Measurements from ENCODE around the gene DLG2. TPM values are rescaled to one million over a fixed set of nuclear protein-coding genes. Genes with fewer than 3 reads are reported as not detected.

The DLG2 gene
- total RNA-seq, 2 experiments from 2014 or later: 6.9 to 8.2 TPM

DNA sequence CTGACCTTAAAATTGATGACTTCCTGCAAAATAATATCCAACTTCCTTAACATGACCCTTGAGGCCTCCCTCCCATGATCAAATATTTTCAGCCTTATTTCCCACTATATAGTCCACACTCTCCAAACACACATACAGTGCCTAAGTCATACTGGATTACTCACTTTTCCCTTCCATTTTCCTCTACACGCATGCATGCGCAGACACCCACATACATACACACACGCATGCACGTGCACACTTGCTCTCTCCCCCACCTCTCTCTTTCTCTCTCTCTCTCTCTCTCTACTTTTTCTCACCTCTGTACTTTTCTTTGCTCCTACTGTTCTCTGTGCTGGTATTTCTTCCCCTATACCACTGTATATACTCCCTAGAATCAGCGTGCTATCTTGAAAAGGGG, 28.1 kb downstream of the DLG2 start:
- Histone ChIP-seq H3K4me3 (ENCODE audit: low read depth, low read length, poor library complexity, severe bottlenecking) (no peak overlapping the region), H3K79me2 (ENCODE audit: insufficient read depth, low read depth, low read length) (no peaks in the 10 kb centered on the region), H3K36me3 (ENCODE audit: insufficient read depth, low read length) (no peaks in the 10 kb centered on the region), H3K27ac (ENCODE audit: low read depth, low read length, poor library complexity, severe bottlenecking) (no peak overlapping the region), H4K20me1 (ENCODE audit: insufficient read depth, low read length) (no peaks in the 10 kb centered on the region), H3K4me2 (ENCODE audit: low read length) (no peak overlapping the region), H2AFZ (ENCODE audit: low read length) (no peak overlapping the region), H3K4me1 (ENCODE audit: insufficient read depth, low read length, poor library complexity, severe bottlenecking) (no peaks in the 10 kb centered on the region), H3K9me3 (ENCODE audit: low read length) (no peaks in the 10 kb centered on the region), H3K9me2 (ENCODE audit: insufficient read depth, low read length) (no peaks in the 10 kb centered on the region)
- DNase-seq (ENCODE audit: low spot score): no peak
- TF ChIP-seq EZH2phosphoT487 (IDR thresholded peaks at IDR 0.05; ENCODE audit: borderline replicate concordance, low read depth, low read length): no peak
- TF ChIP-seq, protein P1, sequence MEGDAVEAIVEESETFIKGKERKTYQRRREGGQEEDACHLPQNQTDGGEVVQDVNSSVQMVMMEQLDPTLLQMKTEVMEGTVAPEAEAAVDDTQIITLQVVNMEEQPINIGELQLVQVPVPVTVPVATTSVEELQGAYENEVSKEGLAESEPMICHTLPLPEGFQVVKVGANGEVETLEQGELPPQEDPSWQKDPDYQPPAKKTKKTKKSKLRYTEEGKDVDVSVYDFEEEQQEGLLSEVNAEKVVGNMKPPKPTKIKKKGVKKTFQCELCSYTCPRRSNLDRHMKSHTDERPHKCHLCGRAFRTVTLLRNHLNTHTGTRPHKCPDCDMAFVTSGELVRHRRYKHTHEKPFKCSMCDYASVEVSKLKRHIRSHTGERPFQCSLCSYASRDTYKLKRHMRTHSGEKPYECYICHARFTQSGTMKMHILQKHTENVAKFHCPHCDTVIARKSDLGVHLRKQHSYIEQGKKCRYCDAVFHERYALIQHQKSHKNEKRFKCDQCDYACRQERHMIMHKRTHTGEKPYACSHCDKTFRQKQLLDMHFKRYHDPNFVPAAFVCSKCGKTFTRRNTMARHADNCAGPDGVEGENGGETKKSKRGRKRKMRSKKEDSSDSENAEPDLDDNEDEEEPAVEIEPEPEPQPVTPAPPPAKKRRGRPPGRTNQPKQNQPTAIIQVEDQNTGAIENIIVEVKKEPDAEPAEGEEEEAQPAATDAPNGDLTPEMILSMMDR (conservative IDR thresholded peaks at IDR 0.05; ENCODE audit: low read length): no peak
- POLR2A ChIA-PET: no interaction called here
- CTCF ChIA-PET (ENCODE audit: unreplicated experiment): no interaction called here
- no TSS peak for BruUV-seq (replicated peaks)
- intact Hi-C loops (cut with micrococcal nuclease; ENCODE audit: unreplicated experiment): loop anchor here (2.0 to 10.0 kb wide), 2 partner anchors 64 to 226 kb away; no protein-coding TSS in a partner anchor

DNA sequence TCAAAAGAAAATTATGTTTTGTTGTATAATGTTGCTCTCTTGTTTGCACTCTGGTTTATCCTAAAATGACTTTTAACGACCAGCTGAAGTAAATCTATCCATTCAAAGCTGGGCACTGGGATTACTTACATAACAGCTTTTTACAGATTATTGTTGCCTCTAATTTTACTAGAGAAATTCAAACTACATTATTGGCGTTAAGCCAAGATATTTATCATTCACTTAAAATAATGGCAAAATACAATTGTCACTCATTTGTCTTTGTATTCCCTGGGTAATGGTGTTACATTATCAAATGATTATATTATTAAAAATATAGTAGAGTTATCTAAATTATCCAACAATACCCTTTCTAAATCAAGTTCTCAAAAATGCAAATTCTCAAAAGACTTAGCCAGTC, 30.3 kb downstream of the DLG2 start:
- no peak overlapping the region for H3K4me3 ChIP-seq (ENCODE audit: low read depth, low read length, poor library complexity, severe bottlenecking)
- no peaks in the 10 kb centered on the region for H3K36me3 ChIP-seq (ENCODE audit: insufficient read depth, low read length)
- no peak for TF ChIP-seq EZH2phosphoT487 (IDR thresholded peaks at IDR 0.05; ENCODE audit: borderline replicate concordance, low read depth, low read length)
- TF ChIP-seq, protein P1 (conservative IDR thresholded peaks at IDR 0.05; ENCODE audit: low read length): no peak
- H4K20me1 ChIP-seq (ENCODE audit: insufficient read depth, low read length): no peaks in the 10 kb centered on the region
- POLR2A ChIA-PET: interaction anchor here (0.8 kb wide), 1 partner anchor 24 kb away, joined by 4 read pairs; no protein-coding TSS in a partner anchor
- BruUV-seq (replicated peaks): no TSS peak
- H3K9me3 ChIP-seq (ENCODE audit: low read length): no peaks in the 10 kb centered on the region
- no peaks in the 10 kb centered on the region for H3K9me2 ChIP-seq (ENCODE audit: insufficient read depth, low read length)
- DNase-seq (ENCODE audit: low spot score): no peak
- H3K27ac ChIP-seq (ENCODE audit: low read depth, low read length, poor library complexity, severe bottlenecking): no peak overlapping the region
- no peaks in the 10 kb centered on the region for H3K79me2 ChIP-seq (ENCODE audit: insufficient read depth, low read depth, low read length)
- no peak overlapping the region for H2AFZ ChIP-seq (ENCODE audit: low read length)
- intact Hi-C loops (cut with micrococcal nuclease; ENCODE audit: unreplicated experiment): loop anchor here (10.0 kb wide), 1 partner anchor 228 kb away; no protein-coding TSS in a partner anchor
- no peak overlapping the region for H3K4me2 ChIP-seq (ENCODE audit: low read length)
- no peaks in the 10 kb centered on the region for H3K4me1 ChIP-seq (ENCODE audit: insufficient read depth, low read length, poor library complexity, severe bottlenecking)
- CTCF ChIA-PET (ENCODE audit: unreplicated experiment): no interaction called here

DNA sequence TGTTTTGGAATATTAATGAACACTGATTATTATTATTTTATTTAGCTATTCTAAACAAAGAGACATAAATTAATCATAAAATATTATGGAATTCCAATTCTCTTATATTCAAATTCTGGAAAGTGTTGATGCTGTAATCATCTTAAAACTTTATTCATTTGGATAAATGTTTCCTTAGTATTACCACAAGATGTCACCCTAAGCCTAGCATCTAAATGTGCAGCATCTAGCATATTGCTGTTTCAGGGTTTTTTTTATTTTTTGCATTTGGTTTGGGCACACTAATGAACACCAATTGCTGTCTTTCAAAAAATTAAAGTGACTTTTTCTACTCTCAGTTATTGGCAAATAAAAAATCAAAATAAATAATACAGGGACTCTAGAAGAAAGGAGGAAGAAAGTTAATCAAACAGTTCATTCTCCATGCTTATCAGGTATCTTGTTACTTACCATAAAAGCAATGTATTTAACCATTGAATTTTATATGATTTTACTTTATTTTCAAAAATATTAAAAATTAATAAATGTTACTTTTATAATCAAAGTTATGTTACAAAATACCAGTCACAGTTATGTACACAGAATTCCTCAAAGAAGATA, 31.8 kb downstream of the DLG2 start:
- Histone ChIP-seq H2AFZ (ENCODE audit: low read length) (no peak overlapping the region), H3K27ac (ENCODE audit: low read depth, low read length, poor library complexity, severe bottlenecking) (no peak overlapping the region), H3K79me2 (ENCODE audit: insufficient read depth, low read depth, low read length) (no peaks in the 10 kb centered on the region), H3K4me3 (ENCODE audit: low read depth, low read length, poor library complexity, severe bottlenecking) (no peak overlapping the region), H3K9me2 (ENCODE audit: insufficient read depth, low read length) (no peaks in the 10 kb centered on the region), H3K4me1 (ENCODE audit: insufficient read depth, low read length, poor library complexity, severe bottlenecking) (no peaks in the 10 kb centered on the region), H3K4me2 (ENCODE audit: low read length) (no peak overlapping the region), H3K36me3 (ENCODE audit: insufficient read depth, low read length) (no peaks in the 10 kb centered on the region), H3K9me3 (ENCODE audit: low read length) (no peaks in the 10 kb centered on the region), H4K20me1 (ENCODE audit: insufficient read depth, low read length) (no peaks in the 10 kb centered on the region)
- CTCF ChIA-PET (ENCODE audit: unreplicated experiment): no interaction called here
- DNase-seq (ENCODE audit: low spot score): peak; percentile 66
- no peak for TF ChIP-seq EZH2phosphoT487 (IDR thresholded peaks at IDR 0.05; ENCODE audit: borderline replicate concordance, low read depth, low read length)
- TF ChIP-seq, protein P1 (conservative IDR thresholded peaks at IDR 0.05; ENCODE audit: low read length): peak; percentile 90
- POLR2A ChIA-PET: interaction anchor here (1.1 kb wide), 1 partner anchor 31 kb away, joined by 3 read pairs; no protein-coding TSS in a partner anchor
- intact Hi-C loops (cut with micrococcal nuclease; ENCODE audit: unreplicated experiment): loop anchor here (1.0 to 10.0 kb wide), 3 partner anchors 229 to 1037 kb away; no protein-coding TSS in a partner anchor
- BruUV-seq (replicated peaks): no TSS peak
